HG02973 (cell line): ENCODE data around the gene GOLGB1.

Source experiments
- ATAC-seq: cut with Tn5 transposase; IDR thresholded peaks from one replicate; pipeline ENCODE4 v1.9.1; 2021; ENCODE audit warnings: moderate library complexity; ENCODE audit not compliant: unreplicated experiment

Gene GOLGB1

DNA sequence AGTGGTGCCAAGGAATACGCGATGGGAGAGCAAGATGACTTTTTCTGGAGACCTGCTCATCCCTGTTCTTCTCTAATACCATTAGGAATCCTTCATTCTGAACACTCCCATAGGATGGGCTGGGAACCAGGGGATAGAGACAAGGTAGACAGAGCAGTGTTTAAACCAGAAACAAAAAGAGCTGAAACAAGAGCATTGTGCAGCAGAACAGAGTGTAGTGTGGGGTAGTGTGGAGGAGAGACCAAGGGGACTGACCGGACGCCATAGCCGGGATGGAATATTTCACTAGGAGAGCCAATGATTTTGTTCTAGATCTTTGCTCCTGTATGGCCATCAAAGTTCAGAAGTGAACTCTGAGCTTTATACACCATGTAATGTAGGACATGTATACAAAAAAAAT lies 104.5 kb downstream of the GOLGB1 start:
- no peak for ATAC-seq

DNA sequence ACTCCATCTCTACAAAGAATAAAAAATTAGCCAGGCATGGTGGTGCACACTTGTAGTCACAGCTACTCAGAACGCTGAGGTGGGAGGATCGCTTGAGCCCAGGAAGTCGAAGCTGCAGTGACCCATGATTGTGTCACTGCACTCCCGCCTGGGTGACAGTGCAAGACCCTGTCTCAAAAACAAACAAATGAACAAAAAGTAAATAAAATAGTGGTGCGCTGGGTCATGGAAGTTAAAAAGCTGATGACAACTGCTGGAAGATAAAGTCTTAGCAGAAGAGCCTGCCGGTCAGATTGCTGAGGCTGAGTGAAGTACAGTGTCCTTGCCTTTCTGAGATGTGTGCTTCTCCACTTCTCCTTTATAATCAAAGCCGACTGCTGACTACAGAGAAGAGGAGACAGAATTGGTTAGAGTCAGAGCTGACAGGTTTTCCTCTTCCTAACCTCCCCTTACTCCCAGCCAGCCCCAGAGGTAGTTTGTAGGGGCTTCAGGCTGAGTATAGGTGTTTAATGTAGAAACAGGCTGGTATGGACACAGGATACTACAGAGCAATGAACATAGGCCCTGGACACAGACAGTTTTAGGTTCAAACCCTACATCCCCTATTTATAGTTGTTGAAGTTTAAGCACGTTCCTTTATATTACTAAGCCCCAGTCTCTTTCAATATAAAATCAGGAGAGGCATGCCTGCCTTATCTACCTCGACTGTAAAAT lies 106.8 kb downstream of the GOLGB1 start:
- ATAC-seq = no peak

GRCh38 chr3:121641127-121641526 lies 108.4 kb downstream of the GOLGB1 start:
- no peak for ATAC-seq

- ATAC-seq = no peak
These were observed 111.6 kb downstream of the GOLGB1 start for GRCh38 chr3:121637922-121638321.

- ATAC-seq = no peak
These were observed 119.2 kb downstream of the GOLGB1 start for GRCh38 chr3:121630355-121630754.

- no peak for ATAC-seq
These were observed 119.9 kb downstream of the GOLGB1 start for GRCh38 chr3:121629601-121630000.

DNA sequence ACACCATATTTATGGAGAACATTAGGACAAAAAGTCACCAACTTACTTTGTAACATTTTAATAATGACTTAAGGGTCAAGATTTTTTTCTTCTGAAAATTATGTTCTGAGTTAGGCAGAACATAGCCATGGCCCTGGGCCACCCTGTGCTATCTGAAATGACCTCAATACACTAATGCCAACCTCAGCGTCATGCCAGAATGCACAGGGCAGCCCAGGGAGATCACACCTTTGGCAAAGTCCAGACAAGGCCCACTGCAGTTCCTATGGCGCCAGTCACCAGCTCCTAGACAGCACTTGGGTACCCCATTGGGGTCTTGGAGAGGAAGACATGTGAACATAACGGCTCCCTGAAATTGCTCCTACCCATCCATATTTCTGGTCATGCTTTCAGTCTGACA lies 121.9 kb downstream of the GOLGB1 start:
- ATAC-seq = no peak

GRCh38 chr3:121627211-121627610 lies 122.3 kb downstream of the GOLGB1 start:
- ATAC-seq = no peak

DNA sequence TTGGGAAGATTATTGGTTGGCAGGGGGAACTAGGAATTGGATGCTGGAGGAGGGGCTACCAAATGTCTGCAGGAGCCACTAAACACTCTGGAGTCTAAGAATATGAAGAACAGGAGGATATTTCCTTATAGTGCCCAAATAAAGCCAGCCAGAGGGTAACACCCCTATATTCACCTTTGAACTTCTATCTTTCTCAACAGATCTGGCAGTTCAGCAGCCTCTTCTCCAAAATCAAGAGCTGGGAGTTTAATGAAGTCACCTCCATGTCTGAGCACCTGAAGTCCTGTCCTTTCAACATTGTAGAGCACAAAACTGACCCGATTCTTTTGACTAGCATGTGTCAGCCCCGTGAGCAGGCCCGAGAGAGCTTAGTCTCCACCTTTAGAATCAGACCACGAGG lies 123.0 kb downstream of the GOLGB1 start:
- no peak for ATAC-seq

GRCh38 chr3:121624147-121624899 lies 125.2 kb downstream of the GOLGB1 start:
- no peak for ATAC-seq

DNA sequence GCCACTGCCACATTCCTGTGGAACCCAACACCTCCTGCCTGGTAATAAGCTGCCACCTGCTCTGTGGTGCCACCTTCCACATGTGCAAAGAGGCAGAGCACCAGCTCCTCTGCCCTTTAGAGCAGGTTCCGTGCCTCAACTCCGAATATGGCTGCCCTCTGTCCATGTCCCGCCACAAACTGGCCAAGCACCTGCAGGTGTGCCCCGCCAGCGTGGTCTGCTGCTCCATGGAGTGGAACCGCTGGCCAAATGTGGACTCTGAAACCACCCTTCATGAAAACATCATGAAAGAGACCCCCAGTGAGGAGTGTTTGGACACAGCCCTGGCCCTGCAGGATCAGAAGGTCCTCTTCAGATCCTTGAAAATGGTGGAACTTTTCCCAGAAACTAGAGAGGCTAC lies 128.1 kb downstream of the GOLGB1 start:
- no peak for ATAC-seq

DNA sequence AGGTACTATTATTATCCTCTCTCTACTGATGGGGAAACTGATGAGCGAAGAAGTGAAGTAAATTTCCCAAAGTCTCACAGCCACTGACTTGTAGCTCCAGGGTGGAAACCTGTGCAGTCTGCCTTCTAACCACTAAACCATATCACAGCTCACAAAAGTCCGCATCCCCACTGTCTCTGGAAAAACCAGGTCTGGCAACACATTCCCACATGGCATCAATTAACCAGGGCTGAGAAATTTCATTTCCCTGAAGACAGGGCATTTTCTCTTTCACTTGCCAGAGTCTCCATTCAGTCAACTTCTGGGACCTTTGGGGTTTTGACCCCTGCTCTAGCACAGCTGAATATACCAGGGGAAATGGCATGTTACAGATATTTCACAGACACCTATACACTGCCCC lies 129.8 kb downstream of the GOLGB1 start:
- no peak for ATAC-seq
